ENCODE results near the gene ANO2.
"Not testable (repeated sequence)": the region's sequence is repeated elsewhere in the genome, so short reads cannot be mapped to it uniquely, and the experiment has no call there.

GRCh38 chr12:5818877-5819276 is 126.2 kb downstream of the ANO2 start:
- TF ChIP-seq ZFP30 (CRISPR knock-in tag; IDR thresholded peaks at IDR 0.05); PATZ1 (CRISPR knock-in tag; IDR thresholded peaks at IDR 0.05; ENCODE audit: borderline replicate concordance): not testable (repeated sequence)

Data from SK-N-SH treated with all-trans-retinoic acid at 6 μM for 48 hours (cell line).